K562 (cell line): ENCODE measurements around the gene DNMBP. TPM values are rescaled to one million over a fixed set of nuclear protein-coding genes. Genes with fewer than 3 reads are reported as not detected.

Source experiments
- ATF7 ChIP-seq: fragments of 450-650 bp; IDR thresholded peaks from 2 replicates; pipeline ENCODE4 v1.7.1; 2014; ENCODE audit warnings: mild to moderate bottlenecking, moderate library complexity
- CREB1 ChIP-seq, 2 experiments: sonication (generic) in 1 of 2; formaldehyde crosslinking in 1 of 2; IDR thresholded peaks; 2 replicates each; pipeline versions ENCODE4 v1.6.1 to v1.8.0; 2012 to 2022; ENCODE audit warnings: inconsistent platforms in 1 of 2, mild to moderate bottlenecking in 1 of 2, missing genetic modification reagents in 1 of 2, moderate library complexity in 1 of 2
- CREBBP ChIP-seq: IDR thresholded peaks from one replicate; pipeline ENCODE4 v1.6.1; 2012; ENCODE audit warnings: low read depth, mild to moderate bottlenecking, control low read depth, inconsistent platforms, low read length
- HDAC6 ChIP-seq: IDR thresholded peaks from 2 replicates; pipeline ENCODE4 v1.6.1; 2012; ENCODE audit warnings: low read depth, mild to moderate bottlenecking, control low read depth, inconsistent platforms, low read length, moderate library complexity
- MTA1 ChIP-seq: fragments of 450-650 bp; IDR thresholded peaks from 2 replicates; pipeline ENCODE4 v1.6.1; 2017; ENCODE audit warnings: borderline replicate concordance
- NEUROD1 ChIP-seq: fragments of 150-350 bp; IDR thresholded peaks from 2 replicates; pipeline ENCODE4 v1.6.1; 2014; ENCODE audit warnings: borderline replicate concordance, low read length, low read depth; ENCODE audit not compliant: partially characterized antibody
- SMAD2 ChIP-seq: fragments of 150-350 bp; IDR thresholded peaks from 2 replicates; pipeline ENCODE4 v1.6.1; 2014; ENCODE audit warnings: low read depth, mild to moderate bottlenecking, low read length
- TOE1 ChIP-seq, 2 experiments: fragments of 450-650 bp in 1 of 2; sonication (generic) in 1 of 2; formaldehyde crosslinking in 1 of 2; IDR thresholded peaks; 2 replicates each; pipeline versions ENCODE4 v1.7.1 to v1.8.0; 2016 to 2022; ENCODE audit warnings: borderline replicate concordance in 2 of 2, mild to moderate bottlenecking in 2 of 2, antibody characterized with exemption in 1 of 2, inconsistent platforms in 1 of 2, low read depth in 1 of 2, missing genetic modification reagents in 1 of 2, moderate library complexity in 1 of 2
- ZFP36 ChIP-seq: fragments of 150-350 bp; IDR thresholded peaks from 2 replicates; pipeline ENCODE4 v1.6.1; 2018; ENCODE audit warnings: low read length, low read depth; ENCODE audit not compliant: partially characterized antibody
- ZNF184 ChIP-seq: sonication (generic); formaldehyde crosslinking; IDR thresholded peaks from 2 replicates; pipeline ENCODE4 v1.5.0; 2020; ENCODE audit warnings: missing genetic modification reagents
- ZNF407 ChIP-seq: fragments of 450-650 bp; IDR thresholded peaks from 2 replicates; pipeline ENCODE4 v1.6.1; 2016; ENCODE audit warnings: low read depth
- ZNF507 ChIP-seq: conservative IDR thresholded peaks from 2 replicates; pipeline ENCODE4 v1.6.1; 2017; ENCODE audit warnings: missing genetic modification characterization, missing compliant biosample characterization
- polyA plus RNA-seq, 8 experiments: library from polyadenylated mRNA; depleted of rRNA in 4 of 8; stranded (reverse) in 5 of 8; unstranded in 3 of 8; fragments of >200 nt; fragmentation: Nextera tagmentation in 2 of 8; fragmentation: Illumina TruSeq in 1 of 8; extraction: Ambion mirVana in 2 of 8; extraction: Trizol in 1 of 8; gene quantifications; 2 replicates each; pipeline versions ENCODE4 v1.2.1 to v1.2.3, GENCODE V29; 2011 to 2014; ENCODE audit warnings: inconsistent platforms in 1 of 8, missing spikeins in 1 of 8
- total RNA-seq, 7 experiments: library from RNA; depleted of rRNA in 6 of 7; stranded (reverse); fragments of >200 nt in 6 of 7; fragmentation: Illumina TruSeq in 2 of 7; extraction: Trizol in 2 of 7; gene quantifications; 2 replicates each; pipeline versions ENCODE4 v1.2.1 to v1.2.3, GENCODE V29; 2011 to 2021; ENCODE audit warnings: low replicate concordance in 1 of 7
- TF ChIP-seq, protein P1 (sequence below): IDR thresholded peaks from 2 replicates; pipeline ENCODE4 v1.6.1; 2011; ENCODE audit warnings: borderline replicate concordance, low read depth, mild to moderate bottlenecking, moderate library complexity, low read length; ENCODE audit not compliant: insufficient read depth, poor library complexity, severe bottlenecking
- TF ChIP-seq, protein P2 (sequence below): sonication (generic); formaldehyde crosslinking; IDR thresholded peaks from 2 replicates; pipeline ENCODE4 v1.8.1; 2023; ENCODE audit warnings: mild to moderate bottlenecking, missing genetic modification reagents, moderate library complexity

DNMBP gene
- total and polyA plus RNA-seq, 9 of the 15 experiments (the other 6 are each of a cell fraction or from before 2014, with no cell fraction given) = 0.83 to 3.7 (median 2.2) TPM

DNA sequence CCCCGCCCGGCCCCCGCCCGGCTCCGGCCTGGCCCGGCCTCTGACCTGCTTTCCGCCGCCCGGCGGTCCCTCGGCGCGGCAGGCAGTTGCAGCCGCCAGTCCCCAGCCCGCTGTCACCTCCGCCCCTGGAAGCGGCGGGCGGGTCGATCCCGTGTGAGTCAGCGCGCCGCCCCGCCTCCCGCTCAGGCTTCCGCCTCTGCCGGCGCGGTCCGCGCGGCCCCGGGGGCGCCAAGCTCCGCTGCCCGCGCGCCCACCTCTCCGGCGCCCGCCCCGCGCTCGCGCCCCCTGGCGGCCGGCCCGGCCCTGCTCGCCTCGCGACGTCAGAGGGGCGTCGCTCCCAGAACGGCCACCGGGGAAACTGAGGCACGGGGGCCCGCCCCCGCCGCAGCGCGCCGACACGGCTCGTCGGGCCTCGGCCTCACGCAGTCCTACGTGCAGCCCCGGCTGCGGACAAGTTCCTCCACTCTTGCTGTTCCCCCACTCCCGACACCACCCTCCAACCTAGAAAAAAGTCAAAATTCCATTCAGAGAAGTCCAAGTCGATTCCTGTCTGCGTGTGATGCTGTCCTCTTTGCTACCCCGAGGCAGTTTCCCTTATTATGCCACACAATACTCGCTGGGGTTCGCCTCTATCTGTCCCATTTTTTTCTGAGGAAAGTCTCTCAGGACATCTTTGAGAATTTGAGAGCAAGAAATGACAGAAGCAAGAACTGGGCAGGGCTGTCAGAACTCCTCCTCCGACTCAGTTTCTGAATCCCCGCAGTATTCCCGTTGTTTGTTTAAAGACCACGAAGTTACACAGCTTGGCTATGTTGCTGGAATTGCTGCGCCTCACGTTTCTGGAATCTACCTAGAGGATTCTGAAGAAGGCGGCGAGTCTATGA, at the start of gene DNMBP (continued):
- TF ChIP-seq, protein P1, sequence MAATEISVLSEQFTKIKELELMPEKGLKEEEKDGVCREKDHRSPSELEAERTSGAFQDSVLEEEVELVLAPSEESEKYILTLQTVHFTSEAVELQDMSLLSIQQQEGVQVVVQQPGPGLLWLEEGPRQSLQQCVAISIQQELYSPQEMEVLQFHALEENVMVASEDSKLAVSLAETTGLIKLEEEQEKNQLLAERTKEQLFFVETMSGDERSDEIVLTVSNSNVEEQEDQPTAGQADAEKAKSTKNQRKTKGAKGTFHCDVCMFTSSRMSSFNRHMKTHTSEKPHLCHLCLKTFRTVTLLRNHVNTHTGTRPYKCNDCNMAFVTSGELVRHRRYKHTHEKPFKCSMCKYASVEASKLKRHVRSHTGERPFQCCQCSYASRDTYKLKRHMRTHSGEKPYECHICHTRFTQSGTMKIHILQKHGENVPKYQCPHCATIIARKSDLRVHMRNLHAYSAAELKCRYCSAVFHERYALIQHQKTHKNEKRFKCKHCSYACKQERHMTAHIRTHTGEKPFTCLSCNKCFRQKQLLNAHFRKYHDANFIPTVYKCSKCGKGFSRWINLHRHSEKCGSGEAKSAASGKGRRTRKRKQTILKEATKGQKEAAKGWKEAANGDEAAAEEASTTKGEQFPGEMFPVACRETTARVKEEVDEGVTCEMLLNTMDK = peak; percentile 92
- TF ChIP-seq NEUROD1 (peak; percentile 14), SMAD2 (no peak), HDAC6 (no peak), TOE1 (IDR thresholded peaks at IDR 0.05; ENCODE audit: borderline replicate concordance) (no peak), TOE1 (CRISPR knock-in tag; IDR thresholded peaks at IDR 0.05; ENCODE audit: borderline replicate concordance, low read depth) (no peak), ZNF407 (no peak), CREBBP (no peak), ZNF184 (no peak), CREB1 (IDR thresholded peaks at IDR 0.05) (0 out of 2 replicates have a peak, but pooled peaks have one; percentile 53), CREB1 (CRISPR knock-in tag; IDR thresholded peaks at IDR 0.05) (peak; percentile 55; the same call in 1 of the 2 replicates), ZNF507 (tag) (no peak), ZFP36 (no peak), MTA1 (no peak), ATF7 (no peak)
- TF ChIP-seq, protein P2, sequence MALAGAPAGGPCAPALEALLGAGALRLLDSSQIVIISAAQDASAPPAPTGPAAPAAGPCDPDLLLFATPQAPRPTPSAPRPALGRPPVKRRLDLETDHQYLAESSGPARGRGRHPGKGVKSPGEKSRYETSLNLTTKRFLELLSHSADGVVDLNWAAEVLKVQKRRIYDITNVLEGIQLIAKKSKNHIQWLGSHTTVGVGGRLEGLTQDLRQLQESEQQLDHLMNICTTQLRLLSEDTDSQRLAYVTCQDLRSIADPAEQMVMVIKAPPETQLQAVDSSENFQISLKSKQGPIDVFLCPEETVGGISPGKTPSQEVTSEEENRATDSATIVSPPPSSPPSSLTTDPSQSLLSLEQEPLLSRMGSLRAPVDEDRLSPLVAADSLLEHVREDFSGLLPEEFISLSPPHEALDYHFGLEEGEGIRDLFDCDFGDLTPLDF (CRISPR knock-in tag) = no peak
